Mucosa of descending colon (tissue), 3 donors: ENCODE results near the gene UIMC1. TPM values are rescaled to one million over a fixed set of nuclear protein-coding genes. Genes with fewer than 3 reads are reported as not detected.
A peak's percentile ranks its signal among the peaks of the same experiment; 100 is the strongest.
"Not testable (repeated sequence)": the region's sequence is repeated elsewhere in the genome, so short reads cannot be mapped to it uniquely, and the experiment has no call there.

Experiments
- ATAC-seq: fragments of 200-7000 bp; cut with Tn5 transposase; one replicate; pipeline ENCODE4 v1.9.1; 2020; ENCODE audit warnings: mild to moderate bottlenecking, moderate library complexity
- DNase-seq, 3 donors: peaks; one replicate each; pipeline ENCODE4 v3.0.0-alpha.2; 2020
- H3K36me3 ChIP-seq: fragments of 200-600 bp; one replicate; pipeline ENCODE4 v1.8.0; 2021; ENCODE audit warnings: low read depth, mild to moderate bottlenecking
- H3K4me1 ChIP-seq: fragments of 200-600 bp; one replicate; pipeline ENCODE4 v1.8.0; 2021; ENCODE audit warnings: low read depth, mild to moderate bottlenecking
- H3K4me3 ChIP-seq: fragments of 200-600 bp; one replicate; pipeline ENCODE4 v1.8.0; 2021; ENCODE audit warnings: mild to moderate bottlenecking
- H3K9me3 ChIP-seq: fragments of 200-600 bp; one replicate; pipeline ENCODE4 v1.8.0; 2021; ENCODE audit warnings: mild to moderate bottlenecking
- intact Hi-C, 2 donors: fragments of 100-400 bp; cut with DNase I in 1 of 2; cut with micrococcal nuclease in 1 of 2; formaldehyde crosslinking; loops; one replicate each; pipeline versions ENCODE4 v1.11.0 to v1.11.1; 2022; cut with DNase I, micrococcal nuclease
- total RNA-seq, 3 donors: library from RNA; stranded (reverse); fragmentation: NEBNext Ultra II Directional in 2 of 3; extraction: Animal tissue kit (Norgen Biotek cat#: 25700) in 2 of 3; gene quantifications; one replicate each; pipeline versions ENCODE4 v1.2.1 to v1.2.4, GENCODE V29; 2021 to 2023
- TF ChIP-seq, protein P1 (sequence below): fragments of 200-600 bp; IDR thresholded peaks from one replicate; pipeline ENCODE4 v1.8.0; 2022; ENCODE audit warnings: antibody characterized with exemption, mild to moderate bottlenecking
- donor health status: DM: no; HTN: no; CAD: no; lungs with moderate emphysema.
- donor health status: DM: no; HTN: no; CAD: no.
- donor health status: DM: no; HTN: yes; CAD: no.

The UIMC1 gene
- total RNA-seq, 3 donors from 2014 or later, result 30.7 to 57.8 (median 33.3) TPM

DNA sequence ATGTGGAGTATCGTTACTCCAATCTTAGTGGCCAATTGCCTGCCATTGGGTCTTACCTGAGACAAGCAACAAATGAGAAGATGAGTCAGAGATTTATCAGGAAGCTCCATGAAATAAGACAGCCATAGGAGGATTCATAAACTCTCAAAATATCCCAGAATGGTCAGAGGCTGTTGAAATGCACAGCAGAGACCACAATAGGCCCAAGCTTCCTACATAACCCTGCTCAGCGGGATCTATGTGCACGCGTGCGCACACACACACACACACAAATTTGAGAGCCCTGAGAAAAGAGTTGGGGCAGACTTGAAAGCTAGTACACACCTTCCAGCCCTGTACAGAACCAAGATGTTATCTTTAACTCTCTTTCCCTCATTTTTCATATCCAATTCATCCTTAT lies 9.8 kb downstream of the UIMC1 start:
- intact Hi-C loops, result no loop called here
- ATAC-seq, result no peak
- TF ChIP-seq, protein P1, sequence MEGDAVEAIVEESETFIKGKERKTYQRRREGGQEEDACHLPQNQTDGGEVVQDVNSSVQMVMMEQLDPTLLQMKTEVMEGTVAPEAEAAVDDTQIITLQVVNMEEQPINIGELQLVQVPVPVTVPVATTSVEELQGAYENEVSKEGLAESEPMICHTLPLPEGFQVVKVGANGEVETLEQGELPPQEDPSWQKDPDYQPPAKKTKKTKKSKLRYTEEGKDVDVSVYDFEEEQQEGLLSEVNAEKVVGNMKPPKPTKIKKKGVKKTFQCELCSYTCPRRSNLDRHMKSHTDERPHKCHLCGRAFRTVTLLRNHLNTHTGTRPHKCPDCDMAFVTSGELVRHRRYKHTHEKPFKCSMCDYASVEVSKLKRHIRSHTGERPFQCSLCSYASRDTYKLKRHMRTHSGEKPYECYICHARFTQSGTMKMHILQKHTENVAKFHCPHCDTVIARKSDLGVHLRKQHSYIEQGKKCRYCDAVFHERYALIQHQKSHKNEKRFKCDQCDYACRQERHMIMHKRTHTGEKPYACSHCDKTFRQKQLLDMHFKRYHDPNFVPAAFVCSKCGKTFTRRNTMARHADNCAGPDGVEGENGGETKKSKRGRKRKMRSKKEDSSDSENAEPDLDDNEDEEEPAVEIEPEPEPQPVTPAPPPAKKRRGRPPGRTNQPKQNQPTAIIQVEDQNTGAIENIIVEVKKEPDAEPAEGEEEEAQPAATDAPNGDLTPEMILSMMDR, result no peak
- Histone ChIP-seq H3K4me3 (no peak overlapping the region), H3K36me3 (no peaks in the 10 kb centered on the region), H3K9me3 (no peaks in the 10 kb centered on the region), H3K4me1 (no peaks in the 10 kb centered on the region)
- no peak for DNase-seq

DNA sequence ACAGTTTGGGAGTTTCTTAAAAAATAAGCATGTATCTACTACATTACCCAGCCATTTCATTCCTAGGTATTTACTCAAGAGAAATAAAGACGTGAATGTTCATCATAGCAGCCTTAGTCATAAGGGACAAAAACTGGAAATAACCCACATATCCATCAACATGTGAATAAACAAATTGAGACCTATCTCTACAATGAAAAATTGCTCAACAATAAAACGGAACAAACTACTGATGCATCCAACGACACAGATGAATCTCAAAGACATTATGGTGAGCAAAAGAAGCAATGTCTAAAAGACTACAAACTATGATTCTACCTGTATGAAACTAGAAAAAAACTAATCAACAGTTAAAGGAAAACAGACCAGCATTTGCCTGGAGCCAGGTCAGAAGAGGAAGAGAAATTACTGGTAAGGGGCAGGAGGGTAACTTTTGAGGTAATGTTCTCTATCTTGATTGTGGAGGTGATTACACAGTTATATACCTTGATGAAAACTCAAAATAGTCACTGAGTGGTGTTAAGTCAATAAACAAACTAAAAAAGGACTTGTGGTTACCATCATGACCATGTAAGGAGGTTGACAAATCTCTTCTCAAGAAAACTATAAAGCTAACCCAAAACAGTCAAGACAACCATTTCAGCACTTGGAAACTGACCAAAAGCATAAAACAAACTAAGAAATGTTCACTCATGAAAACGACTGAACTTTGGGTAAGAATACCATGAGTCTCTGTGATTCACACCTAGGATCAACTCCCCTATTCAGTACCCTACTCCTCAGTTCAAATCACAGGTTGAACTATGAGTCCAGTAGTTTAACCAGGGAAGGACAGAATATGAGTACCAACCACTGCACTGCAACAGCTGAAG lies 10.4 kb downstream of the UIMC1 start:
- ATAC-seq (no peak), DNase-seq (no peak)
- Histone ChIP-seq H3K4me1 (no peaks in the 10 kb centered on the region), H3K36me3 (no peaks in the 10 kb centered on the region), H3K9me3 (no peaks in the 10 kb centered on the region), H3K4me3 (no peak overlapping the region)
- TF ChIP-seq, protein P1, result no peak
- intact Hi-C loops, result no loop called here

DNA sequence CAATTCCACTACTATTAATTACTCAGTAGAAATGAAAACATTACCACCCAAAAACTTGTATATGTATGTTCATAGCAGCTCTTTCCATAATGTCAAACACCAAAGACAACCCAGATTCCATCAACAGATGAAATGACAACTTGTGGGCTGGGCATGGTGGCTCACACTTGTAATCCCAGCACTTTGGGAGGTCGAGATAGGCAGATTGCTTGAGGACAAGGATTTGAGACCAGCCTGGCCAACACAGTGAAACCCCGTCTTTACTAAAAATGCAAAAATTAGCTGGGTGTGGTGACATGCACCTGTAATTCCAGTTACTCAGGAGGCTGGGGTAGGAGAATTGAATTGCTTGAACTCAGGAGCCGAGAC lies 11.5 kb downstream of the UIMC1 start:
- ATAC-seq (no peak), DNase-seq (no peak)
- no peaks in the 10 kb centered on the region for H3K9me3 ChIP-seq
- TF ChIP-seq, protein P1, result no peak
- H3K4me1 ChIP-seq, result no peaks in the 10 kb centered on the region
- no peaks in the 10 kb centered on the region for H3K36me3 ChIP-seq
- intact Hi-C loops, result no loop called here
- H3K4me3 ChIP-seq, result no peak overlapping the region

DNA sequence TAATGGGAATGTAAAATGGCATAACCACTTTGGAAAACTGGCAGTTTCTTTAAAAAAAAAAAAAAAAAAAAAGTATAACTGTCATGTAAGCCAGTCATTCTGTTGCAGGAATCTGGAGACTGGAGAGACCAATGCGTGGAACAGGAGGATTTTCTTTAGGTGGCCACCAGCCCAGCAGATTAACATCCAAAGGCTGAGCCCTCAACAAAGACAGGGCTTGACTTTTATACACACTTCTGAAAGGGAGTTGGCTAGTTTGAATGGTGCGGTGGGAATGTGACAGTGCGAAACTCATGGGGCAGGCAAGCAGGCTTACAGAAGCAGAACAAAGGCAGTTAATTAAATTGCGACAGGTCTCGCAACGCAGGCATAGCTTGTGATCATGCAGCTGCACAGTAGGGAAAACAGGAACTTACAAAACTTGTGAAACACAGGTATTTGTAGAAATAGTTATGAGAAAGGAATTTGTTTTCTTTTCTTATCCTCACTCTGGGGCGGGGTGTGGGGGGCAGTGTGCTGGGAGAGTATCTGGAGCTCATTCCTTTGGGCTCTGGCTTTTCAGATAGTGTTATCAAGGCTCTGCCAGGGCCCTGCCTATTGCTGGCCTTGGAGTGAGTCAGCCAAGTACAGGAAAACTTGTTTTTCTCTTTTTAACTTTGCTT lies 12.0 kb downstream of the UIMC1 start:
- peak; percentile 66 for ATAC-seq
- no peaks in the 10 kb centered on the region for H3K4me1 ChIP-seq
- H3K36me3 ChIP-seq, result no peaks in the 10 kb centered on the region
- H3K4me3 ChIP-seq, result no peak overlapping the region
- intact Hi-C loops, result no loop called here
- H3K9me3 ChIP-seq, result no peaks in the 10 kb centered on the region
- DNase-seq, result no peak
- TF ChIP-seq, protein P1, result no peak

GRCh38 chr5:176993081-176993480 lies 13.5 kb downstream of the UIMC1 start:
- ATAC-seq, H3K9me3 ChIP-seq, H3K36me3 ChIP-seq, H3K4me3 ChIP-seq, DNase-seq, intact Hi-C loops, H3K4me1 ChIP-seq: not testable (repeated sequence)

DNA sequence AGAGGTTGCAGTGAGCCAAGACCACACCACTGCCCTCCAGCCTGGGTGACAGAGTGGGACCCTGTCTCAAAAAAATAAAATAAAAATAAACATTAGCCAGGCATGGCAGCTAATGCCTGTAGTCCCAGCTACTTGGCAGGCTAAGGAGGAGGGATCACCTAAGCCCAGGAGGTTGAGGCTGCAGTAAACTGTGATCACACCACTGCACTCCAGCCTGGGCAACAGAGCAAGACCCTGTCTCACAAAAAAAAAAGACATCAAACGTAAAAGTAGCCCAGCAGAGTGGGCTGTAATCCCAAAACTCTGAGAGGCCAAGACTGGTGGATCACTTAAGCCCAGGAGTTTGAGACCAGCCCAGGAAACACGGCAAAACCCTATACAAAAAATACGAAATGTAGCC lies 19.0 kb downstream of the UIMC1 start:
- Histone ChIP-seq H3K4me3 (no peak overlapping the region), H3K9me3 (no peaks in the 10 kb centered on the region), H3K4me1 (no peaks in the 10 kb centered on the region), H3K36me3 (no peaks in the 10 kb centered on the region)
- intact Hi-C loops, result no loop called here
- TF ChIP-seq, protein P1, result no peak
- DNase-seq (no peak), ATAC-seq (no peak)
